Adrenal gland (tissue), 12 donors: Measurements from ENCODE around the gene SLC25A28. TPM values are rescaled to one million over a fixed set of nuclear protein-coding genes. Genes with fewer than 3 reads are reported as not detected.

Source experiments
- DNase-seq, 7 donors: peaks; one replicate each; pipeline ENCODE4 v3.0.0-alpha.2; 2019 to 2020
- H3K27ac ChIP-seq, 5 donors: fragments of 200-600 bp; sonication (generic) in 4 of 5; 1 replicate in 3 of 5; 2 replicates in 2 of 5; pipeline versions ENCODE4 v1.5.1 to v1.8.0; 2016 to 2020; ENCODE audit warnings: mild to moderate bottlenecking in 1 of 5
- H3K27me3 ChIP-seq: fragments of 200-600 bp; 2 replicates; pipeline ENCODE4 v1.8.0; 2021
- H3K36me3 ChIP-seq, 2 donors: fragments of 200-600 bp; replicated peaks in 1 of 2; 1 replicate in 1 of 2; 2 replicates in 1 of 2; pipeline versions ENCODE4 v1.5.1 to v1.8.0; 2018 to 2022
- H3K4me1 ChIP-seq, 2 donors: fragments of 200-600 bp; replicated peaks in 1 of 2; 1 replicate in 1 of 2; 2 replicates in 1 of 2; pipeline versions ENCODE4 v1.5.1 to v1.8.0; 2018 to 2021
- H3K4me3 ChIP-seq, 4 donors: fragments of 200-600 bp; sonication (generic) in 3 of 4; one replicate each; pipeline ENCODE4 v1.5.1; 2016 to 2018
- H3K9me3 ChIP-seq, 3 donors: fragments of 200-600 bp; sonication (generic) in 1 of 3; replicated peaks in 1 of 3; 1 replicate in 2 of 3; 2 replicates in 1 of 3; pipeline versions ENCODE4 v1.5.1 to v1.8.0; 2016 to 2021
- POLR2A ChIP-seq, 2 donors: fragments of 450-650 bp; IDR thresholded peaks; one replicate each; pipeline ENCODE4 v1.6.1; 2017; ENCODE audit warnings: antibody characterized with exemption in 2 of 2, mild to moderate bottlenecking in 2 of 2, moderate library complexity in 1 of 2
- WGBS, 4 donors: extraction: QIAGEN DNeasy Blood & Tissue Kit in 2 of 4; methylation state at CpG; one replicate each; pipeline versions ENCODE4 v1.1.5 to v1.1.7; 2013 to 2017; 5-methylcytosine and 5-hydroxymethylcytosine counted together
- intact Hi-C, 2 donors: fragments of 100-400 bp; cut with DNase I; formaldehyde crosslinking; loops; one replicate each; pipeline versions ENCODE4 v1.14.1 to v1.15.0; 2022 to 2023
- polyA plus RNA-seq, 3 donors: library from polyadenylated mRNA; stranded (reverse); fragments of 200-250 nt in 2 of 3; fragments of 350-450 nt in 1 of 3; fragmentation: Illumina TruSeq in 1 of 3; extraction: RNeasy Lipid Tissue Mini Kit (QIAGEN cat#74804) in 1 of 3; gene quantifications; one replicate each; pipeline ENCODE4 v1.2.3, GENCODE V29; 2013 to 2014
- total RNA-seq, 9 donors: library from RNA; depleted of rRNA in 4 of 9; stranded (reverse); fragments of >200 nt in 4 of 9; fragments of 120-200 nt in 1 of 9; fragmentation: NEBNext Ultra II Directional in 1 of 9; extraction: Animal tissue kit (Norgen Biotek cat#: 25700) in 1 of 9; gene quantifications; one replicate each; pipeline versions ENCODE4 v1.1.0 to v1.2.4, GENCODE V29; 2013 to 2023
- TF ChIP-seq, protein P1 (sequence below), 6 experiments: fragments of 450-650 bp in 4 of 6; fragments of 200-600 bp in 2 of 6; sonication (generic) in 1 of 6; IDR thresholded peaks; 1 replicate in 5 of 6; 2 replicates in 1 of 6; pipeline versions ENCODE4 v1.5.1 to v1.8.0; 2016 to 2021; ENCODE audit warnings: antibody characterized with exemption in 6 of 6, mild to moderate bottlenecking in 2 of 6, moderate library complexity in 1 of 6
- donor health status: healthy with polysubstance abuse.
- donor health status: Bipolar disorder and iron deficiency.
- donor health status: DM: yes; HTN: yes; CAD: no.
- donor health status: DM: no; HTN: no; CAD: no.
- donor health status: DM: no; HTN: no; CAD: no.
- donor health status: DM: yes; HTN: yes; CAD: no.

SLC25A28 gene
- total and polyA plus RNA-seq, 12 donors: 9.6 to 299 (median 66.0) TPM

GRCh38 chr10:99648717-99649116 lies 28.5 kb upstream of the SLC25A28 start:
- no peaks in the 10 kb centered on the region for H3K4me1 ChIP-seq
- H3K36me3 ChIP-seq: no peaks in the 10 kb centered on the region
- no peaks in the 10 kb centered on the region for H3K27me3 ChIP-seq
- TF ChIP-seq, protein P1, sequence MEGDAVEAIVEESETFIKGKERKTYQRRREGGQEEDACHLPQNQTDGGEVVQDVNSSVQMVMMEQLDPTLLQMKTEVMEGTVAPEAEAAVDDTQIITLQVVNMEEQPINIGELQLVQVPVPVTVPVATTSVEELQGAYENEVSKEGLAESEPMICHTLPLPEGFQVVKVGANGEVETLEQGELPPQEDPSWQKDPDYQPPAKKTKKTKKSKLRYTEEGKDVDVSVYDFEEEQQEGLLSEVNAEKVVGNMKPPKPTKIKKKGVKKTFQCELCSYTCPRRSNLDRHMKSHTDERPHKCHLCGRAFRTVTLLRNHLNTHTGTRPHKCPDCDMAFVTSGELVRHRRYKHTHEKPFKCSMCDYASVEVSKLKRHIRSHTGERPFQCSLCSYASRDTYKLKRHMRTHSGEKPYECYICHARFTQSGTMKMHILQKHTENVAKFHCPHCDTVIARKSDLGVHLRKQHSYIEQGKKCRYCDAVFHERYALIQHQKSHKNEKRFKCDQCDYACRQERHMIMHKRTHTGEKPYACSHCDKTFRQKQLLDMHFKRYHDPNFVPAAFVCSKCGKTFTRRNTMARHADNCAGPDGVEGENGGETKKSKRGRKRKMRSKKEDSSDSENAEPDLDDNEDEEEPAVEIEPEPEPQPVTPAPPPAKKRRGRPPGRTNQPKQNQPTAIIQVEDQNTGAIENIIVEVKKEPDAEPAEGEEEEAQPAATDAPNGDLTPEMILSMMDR (IDR thresholded peaks at IDR 0.05): no peak
- no peak for TF ChIP-seq POLR2A (IDR thresholded peaks at IDR 0.05)
- intact Hi-C loops: no loop called here
- no peaks in the 10 kb centered on the region for H3K9me3 ChIP-seq
- 0 to 4% (median 1%) methylated on average over 1 of the region's 1 CpG for WGBS, 4 donors
- no peak overlapping the region for H3K4me3 ChIP-seq
- no peak overlapping the region for H3K27ac ChIP-seq
- no peak for DNase-seq

DNA sequence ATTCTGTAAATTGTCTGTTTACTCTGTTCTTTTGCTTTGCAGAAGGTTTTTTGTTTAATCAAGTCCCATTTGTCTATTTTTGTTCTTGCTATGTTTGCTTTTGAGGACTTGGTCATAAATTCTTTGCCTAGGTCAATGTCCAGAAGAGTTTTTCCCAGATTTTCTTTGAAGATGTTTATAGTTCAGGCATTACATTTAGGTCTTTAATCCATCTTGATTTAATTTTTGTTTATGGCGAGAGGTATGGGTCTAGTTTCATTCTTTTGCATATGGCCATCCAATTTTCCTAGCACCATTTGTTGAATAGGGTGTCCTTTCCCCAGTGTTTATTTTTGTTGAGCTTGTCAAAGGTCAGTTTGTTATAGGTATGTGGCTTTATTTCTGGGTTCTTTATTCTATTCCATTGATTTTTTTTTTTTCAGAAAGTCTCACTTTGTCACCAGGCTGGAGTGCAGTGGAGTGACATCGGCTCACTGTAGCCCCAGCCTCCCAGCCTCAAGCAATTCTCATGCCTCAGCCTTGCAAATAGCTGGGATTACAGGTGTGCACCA lies 27.4 kb upstream of the SLC25A28 start:
- Histone ChIP-seq H3K36me3 (no peaks in the 10 kb centered on the region), H3K9me3 (no peaks in the 10 kb centered on the region), H3K27ac (no peak overlapping the region), H3K27me3 (no peaks in the 10 kb centered on the region), H3K4me1 (no peaks in the 10 kb centered on the region), H3K4me3 (no peak overlapping the region)
- TF ChIP-seq, protein P1 (IDR thresholded peaks at IDR 0.05): no peak
- TF ChIP-seq POLR2A (IDR thresholded peaks at IDR 0.05): no peak
- intact Hi-C loops: no loop called here
- 84 to 89% (median 88%) methylated on average over 2 of the region's 2 CpGs for WGBS, 4 donors
- DNase-seq: no peak

- no peak for DNase-seq
- Histone ChIP-seq H3K4me3 (no peak overlapping the region), H3K27ac (no peak overlapping the region), H3K27me3 (no peaks in the 10 kb centered on the region), H3K36me3 (no peaks in the 10 kb centered on the region), H3K4me1 (peaks cover 11 to 26% of the 10 kb centered on the region in 2 donors), H3K9me3 (no peaks in the 10 kb centered on the region)
- TF ChIP-seq, protein P1 (IDR thresholded peaks at IDR 0.05): no peak
- TF ChIP-seq POLR2A (IDR thresholded peaks at IDR 0.05): no peak
- intact Hi-C loops: no loop called here
These were observed 13.6 kb upstream of the SLC25A28 start for GRCh38 chr10:99633832-99634231.

DNA sequence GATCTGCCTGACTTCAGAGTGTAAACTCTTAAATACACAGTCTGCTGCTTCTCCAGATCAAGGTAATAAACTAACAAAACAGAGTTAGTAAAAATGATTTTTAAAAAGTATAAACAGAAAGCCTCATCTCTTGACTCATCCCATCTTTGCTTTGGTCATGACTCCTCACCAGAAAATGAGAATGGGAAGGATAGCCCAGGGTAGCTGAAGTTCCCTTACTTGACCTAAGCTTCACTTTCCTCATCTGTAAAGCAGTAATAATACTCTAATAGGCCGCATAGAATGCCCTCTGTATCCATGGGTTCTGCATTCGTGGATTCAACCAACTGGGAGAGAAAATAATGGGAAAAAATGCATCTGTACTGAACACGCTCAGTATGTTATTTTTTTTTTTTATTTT lies 11.3 kb upstream of the SLC25A28 start:
- no peaks in the 10 kb centered on the region for H3K27me3 ChIP-seq
- intact Hi-C loops: no loop called here
- WGBS, 4 donors: 73 to 88% (median 81%) methylated on average over 3 of the region's 3 CpGs
- H3K27ac ChIP-seq: peak overlapping the region in 4 of 5 donors; percentile 28 to 82 (median 65)
- H3K4me3 ChIP-seq: no peak overlapping the region
- H3K4me1 ChIP-seq: peaks cover 11 to 26% of the 10 kb centered on the region in 2 donors
- TF ChIP-seq POLR2A (IDR thresholded peaks at IDR 0.05): no peak
- TF ChIP-seq, protein P1 (IDR thresholded peaks at IDR 0.05): no peak
- no peaks in the 10 kb centered on the region for H3K9me3 ChIP-seq
- no peak for DNase-seq
- no peaks in the 10 kb centered on the region for H3K36me3 ChIP-seq
